GM18499 (cell line): ENCODE measurements around the gene FAM25C.
"Not testable (repeated sequence)": the region's sequence is repeated elsewhere in the genome, so short reads cannot be mapped to it uniquely, and the experiment has no call there.

Experiments
- ATAC-seq: cut with Tn5 transposase; IDR thresholded peaks from one replicate; pipeline ENCODE4 v1.9.1; 2021; ENCODE audit warnings: moderate number of reproducible peaks; ENCODE audit not compliant: insufficient read depth, unreplicated experiment

FAM25C gene

GRCh38 chr10:47960699-47961098, 38.9 kb downstream of the FAM25C start:
- not testable (repeated sequence) for ATAC-seq

- ATAC-seq, result not testable (repeated sequence)
Measured at GRCh38 chr10:47959677-47960076, 39.9 kb downstream of the FAM25C start.

- ATAC-seq, result not testable (repeated sequence)
Measured at GRCh38 chr10:47957158-47957557, 42.4 kb downstream of the FAM25C start.

- ATAC-seq, result not testable (repeated sequence)
Measured at GRCh38 chr10:47947424-47947823, 52.2 kb downstream of the FAM25C start.
